Adrenal gland (tissue), 5 donors: Measurements from ENCODE around the gene MEIS1.
A peak's percentile ranks its signal among the peaks of the same experiment; 100 is the strongest.

Source experiments
- POLR2A ChIP-seq, 2 donors: fragments of 450-650 bp; IDR thresholded peaks; one replicate each; pipeline ENCODE4 v1.6.1; 2017; ENCODE audit warnings: antibody characterized with exemption in 2 of 2, mild to moderate bottlenecking in 2 of 2, moderate library complexity in 1 of 2
- TF ChIP-seq, protein P1 (sequence below), 6 experiments: fragments of 450-650 bp in 4 of 6; fragments of 200-600 bp in 2 of 6; sonication (generic) in 1 of 6; IDR thresholded peaks; 1 replicate in 5 of 6; 2 replicates in 1 of 6; pipeline versions ENCODE4 v1.5.1 to v1.8.0; 2016 to 2021; ENCODE audit warnings: antibody characterized with exemption in 6 of 6, mild to moderate bottlenecking in 2 of 6, moderate library complexity in 1 of 6
- donor health status: DM: no; HTN: no; CAD: no.

DNA sequence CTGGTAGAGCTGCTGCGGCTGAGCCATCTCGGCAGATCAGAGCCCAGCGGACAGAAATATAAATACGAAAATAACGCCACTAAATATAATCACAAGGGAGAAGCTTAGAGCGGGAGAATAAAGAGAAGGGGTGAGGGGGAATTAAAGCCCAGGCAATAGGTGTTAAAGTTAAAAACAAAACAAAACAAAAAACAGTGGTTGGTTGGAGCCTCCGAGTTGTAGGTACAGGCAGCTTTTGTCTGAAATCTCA lies 1.3 kb upstream of the MEIS1 start:
- TF ChIP-seq POLR2A (IDR thresholded peaks at IDR 0.05): peak; percentile 41 to 78
- TF ChIP-seq, protein P1, sequence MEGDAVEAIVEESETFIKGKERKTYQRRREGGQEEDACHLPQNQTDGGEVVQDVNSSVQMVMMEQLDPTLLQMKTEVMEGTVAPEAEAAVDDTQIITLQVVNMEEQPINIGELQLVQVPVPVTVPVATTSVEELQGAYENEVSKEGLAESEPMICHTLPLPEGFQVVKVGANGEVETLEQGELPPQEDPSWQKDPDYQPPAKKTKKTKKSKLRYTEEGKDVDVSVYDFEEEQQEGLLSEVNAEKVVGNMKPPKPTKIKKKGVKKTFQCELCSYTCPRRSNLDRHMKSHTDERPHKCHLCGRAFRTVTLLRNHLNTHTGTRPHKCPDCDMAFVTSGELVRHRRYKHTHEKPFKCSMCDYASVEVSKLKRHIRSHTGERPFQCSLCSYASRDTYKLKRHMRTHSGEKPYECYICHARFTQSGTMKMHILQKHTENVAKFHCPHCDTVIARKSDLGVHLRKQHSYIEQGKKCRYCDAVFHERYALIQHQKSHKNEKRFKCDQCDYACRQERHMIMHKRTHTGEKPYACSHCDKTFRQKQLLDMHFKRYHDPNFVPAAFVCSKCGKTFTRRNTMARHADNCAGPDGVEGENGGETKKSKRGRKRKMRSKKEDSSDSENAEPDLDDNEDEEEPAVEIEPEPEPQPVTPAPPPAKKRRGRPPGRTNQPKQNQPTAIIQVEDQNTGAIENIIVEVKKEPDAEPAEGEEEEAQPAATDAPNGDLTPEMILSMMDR (IDR thresholded peaks at IDR 0.05): peak in 1 of 6 experiments; percentile 33
